Liver (tissue), 9 donors: Measurements from ENCODE around the gene PPIE. TPM values are rescaled to one million over a fixed set of nuclear protein-coding genes. Genes with fewer than 3 reads are reported as not detected.

Experiments
- DNase-seq: peaks from one replicate; pipeline ENCODE4 v3.0.0-alpha.2; 2017; ENCODE audit warnings: low spot score
- H3K27ac ChIP-seq, 2 donors: one replicate each; pipeline ENCODE4 v1.7.0; 2013; ENCODE audit warnings: inconsistent platforms in 2 of 2, low read length in 2 of 2, control low read depth in 1 of 2, low read depth in 1 of 2, mild to moderate bottlenecking in 1 of 2
- H3K27me3 ChIP-seq, 4 donors: one replicate each; pipeline versions ENCODE4 v1.6.1 to v1.7.0; 2013; ENCODE audit warnings: low read length in 3 of 4, inconsistent platforms in 1 of 4, mild to moderate bottlenecking in 1 of 4, moderate library complexity in 1 of 4; ENCODE audit not compliant: control insufficient read depth in 4 of 4, insufficient read depth in 4 of 4
- H3K36me3 ChIP-seq, 4 donors: one replicate each; pipeline versions ENCODE4 v1.6.1 to v1.7.0; 2013; ENCODE audit warnings: low read length in 3 of 4, mild to moderate bottlenecking in 3 of 4, low read depth in 1 of 4, moderate library complexity in 1 of 4; ENCODE audit not compliant: control insufficient read depth in 4 of 4, insufficient read depth in 3 of 4
- H3K4me1 ChIP-seq, 4 donors: one replicate each; pipeline versions ENCODE4 v1.6.1 to v1.7.0; 2013; ENCODE audit warnings: low read length in 3 of 4, mild to moderate bottlenecking in 3 of 4, moderate library complexity in 1 of 4; ENCODE audit not compliant: control insufficient read depth in 4 of 4, insufficient read depth in 4 of 4
- H3K4me3 ChIP-seq, 3 donors: one replicate each; pipeline versions ENCODE4 v1.6.1 to v1.7.0; 2013; ENCODE audit warnings: low read length in 3 of 3, control low read depth in 1 of 3, low read depth in 1 of 3, mild to moderate bottlenecking in 1 of 3
- H3K9ac ChIP-seq, 2 donors: one replicate each; pipeline ENCODE4 v1.7.0; 2013; ENCODE audit warnings: low read length in 2 of 2, mild to moderate bottlenecking in 2 of 2, moderate library complexity in 2 of 2, control low read depth in 1 of 2, low read depth in 1 of 2
- H3K9me3 ChIP-seq, 4 donors: one replicate each; pipeline versions ENCODE4 v1.6.1 to v1.7.0; 2013; ENCODE audit warnings: low read length in 3 of 4; ENCODE audit not compliant: control insufficient read depth in 4 of 4
- ATF3 ChIP-seq: IDR thresholded peaks from 2 replicates; pipeline ENCODE4 v1.6.1; 2016; ENCODE audit warnings: antibody characterized with exemption
- FOXA1 ChIP-seq: IDR thresholded peaks from 2 replicates; pipeline ENCODE4 v1.6.1; 2016; ENCODE audit warnings: antibody characterized with exemption
- FOXA2 ChIP-seq: IDR thresholded peaks from 2 replicates; pipeline ENCODE4 v1.6.1; 2016; ENCODE audit warnings: antibody characterized with exemption
- GABPA ChIP-seq, 2 donors: IDR thresholded peaks in 1 of 2; conservative IDR thresholded peaks in 1 of 2; 2 replicates each; pipeline ENCODE4 v1.6.1; 2016; ENCODE audit warnings: antibody characterized with exemption in 2 of 2, mild to moderate bottlenecking in 1 of 2, moderate library complexity in 1 of 2
- HNF4A ChIP-seq, 2 donors: conservative IDR thresholded peaks; 2 replicates each; pipeline ENCODE4 v1.6.1; 2016; ENCODE audit warnings: antibody characterized with exemption in 2 of 2, mild to moderate bottlenecking in 2 of 2
- JUND ChIP-seq, 2 donors: IDR thresholded peaks; 2 replicates each; pipeline ENCODE4 v1.6.1; 2016; ENCODE audit warnings: antibody characterized with exemption in 2 of 2
- NR2F2 ChIP-seq: IDR thresholded peaks from 2 replicates; pipeline ENCODE4 v1.6.1; 2016; ENCODE audit warnings: antibody characterized with exemption
- REST ChIP-seq: IDR thresholded peaks from 2 replicates; pipeline ENCODE4 v1.6.1; 2016; ENCODE audit warnings: antibody characterized with exemption, mild to moderate bottlenecking
- SP1 ChIP-seq: IDR thresholded peaks from 2 replicates; pipeline ENCODE4 v1.6.1; 2018; ENCODE audit warnings: antibody characterized with exemption, mild to moderate bottlenecking
- TAF1 ChIP-seq: conservative IDR thresholded peaks from 2 replicates; pipeline ENCODE4 v1.6.1; 2016; ENCODE audit warnings: antibody characterized with exemption, mild to moderate bottlenecking
- YY1 ChIP-seq: IDR thresholded peaks from 2 replicates; pipeline ENCODE4 v1.6.1; 2016; ENCODE audit warnings: antibody characterized with exemption, mild to moderate bottlenecking
- ZBTB33 ChIP-seq: IDR thresholded peaks from 2 replicates; pipeline ENCODE4 v1.6.1; 2016; ENCODE audit warnings: antibody characterized with exemption
- WGBS: extraction: QIAGEN DNeasy Blood & Tissue Kit; methylation state at CpG from one replicate; pipeline ENCODE4 v1.1.7; 2013; 5-methylcytosine and 5-hydroxymethylcytosine counted together
- polyA plus RNA-seq, 2 donors: library from polyadenylated mRNA; stranded (reverse) in 1 of 2; unstranded in 1 of 2; fragments of 200-250 nt in 1 of 2; fragments of >200 nt in 1 of 2; fragmentation: Nextera tagmentation in 1 of 2; extraction: Ambion mirVana in 1 of 2; gene quantifications; one replicate each; pipeline versions ENCODE4 v1.2.1 to v1.2.3, GENCODE V29; 2013 to 2015
- total RNA-seq, 2 donors: library from RNA; depleted of rRNA; stranded (reverse); fragments of >200 nt; gene quantifications; one replicate each; pipeline ENCODE4 v1.2.3, GENCODE V29; 2014
- TF ChIP-seq, protein P1 (sequence below): fragments of 150-350 bp; IDR thresholded peaks from 2 replicates; pipeline ENCODE4 v1.5.1; 2017; ENCODE audit warnings: improper control_type of control experiment, low read depth, low read length; ENCODE audit not compliant: missing input control
- donor health status: healthy.
- donor health status: healthy.
- donor health status: healthy.
- donor health status: healthy.
- donor health status: healthy.

The PPIE gene
- total and polyA plus RNA-seq, 4 donors: 15.5 to 23.6 (median 19.2) TPM

DNA sequence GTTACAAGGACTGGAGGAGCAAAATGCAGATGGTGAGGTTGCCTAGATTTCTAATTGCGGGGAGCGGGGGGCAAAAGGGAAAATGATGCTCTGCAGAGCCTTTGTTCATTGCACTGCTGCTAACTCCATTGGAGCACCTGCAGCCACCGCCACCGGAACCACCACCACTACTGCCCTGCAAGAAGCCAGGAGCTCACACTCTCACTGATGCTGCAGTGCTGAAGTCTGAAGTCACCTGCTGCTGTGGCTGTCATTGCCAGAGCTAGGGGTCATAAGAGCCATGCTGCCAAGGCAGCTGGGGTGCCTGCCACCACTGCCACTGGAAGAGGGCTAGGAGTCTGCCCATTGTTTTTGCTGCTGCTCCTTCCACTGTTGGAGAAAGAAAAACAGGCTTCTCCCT lies 40.1 kb upstream of the PPIE start:
- no peak overlapping the region for H3K9ac ChIP-seq

More for the DNA sequence above, 40.1 kb upstream of the PPIE start:
- H3K4me3 ChIP-seq: no peak overlapping the region
- DNase-seq: no peak
- no peak overlapping the region for H3K27ac ChIP-seq
- 83% methylated on average over 4 of the region's 4 CpGs for WGBS
- no peaks in the 10 kb centered on the region for H3K27me3 ChIP-seq
- H3K36me3 ChIP-seq: no peaks in the 10 kb centered on the region
- peaks cover 0 to 5% (median 0%) of the 10 kb centered on the region in 4 donors for H3K4me1 ChIP-seq
- no peaks in the 10 kb centered on the region for H3K9me3 ChIP-seq
- TF ChIP-seq TAF1 (no peak), REST (no peak), SP1 (no peak), YY1 (no peak), ATF3 (no peak), JUND (IDR thresholded peaks at IDR 0.05) (no peak), HNF4A (conservative IDR thresholded peaks at IDR 0.05) (no peak), NR2F2 (no peak), FOXA1 (no peak), GABPA (IDR thresholded peaks at IDR 0.05 in 1 of 2, conservative IDR thresholded peaks at IDR 0.05 in 1 of 2) (no peak), ZBTB33 (no peak), FOXA2 (no peak)
- TF ChIP-seq, protein P1, sequence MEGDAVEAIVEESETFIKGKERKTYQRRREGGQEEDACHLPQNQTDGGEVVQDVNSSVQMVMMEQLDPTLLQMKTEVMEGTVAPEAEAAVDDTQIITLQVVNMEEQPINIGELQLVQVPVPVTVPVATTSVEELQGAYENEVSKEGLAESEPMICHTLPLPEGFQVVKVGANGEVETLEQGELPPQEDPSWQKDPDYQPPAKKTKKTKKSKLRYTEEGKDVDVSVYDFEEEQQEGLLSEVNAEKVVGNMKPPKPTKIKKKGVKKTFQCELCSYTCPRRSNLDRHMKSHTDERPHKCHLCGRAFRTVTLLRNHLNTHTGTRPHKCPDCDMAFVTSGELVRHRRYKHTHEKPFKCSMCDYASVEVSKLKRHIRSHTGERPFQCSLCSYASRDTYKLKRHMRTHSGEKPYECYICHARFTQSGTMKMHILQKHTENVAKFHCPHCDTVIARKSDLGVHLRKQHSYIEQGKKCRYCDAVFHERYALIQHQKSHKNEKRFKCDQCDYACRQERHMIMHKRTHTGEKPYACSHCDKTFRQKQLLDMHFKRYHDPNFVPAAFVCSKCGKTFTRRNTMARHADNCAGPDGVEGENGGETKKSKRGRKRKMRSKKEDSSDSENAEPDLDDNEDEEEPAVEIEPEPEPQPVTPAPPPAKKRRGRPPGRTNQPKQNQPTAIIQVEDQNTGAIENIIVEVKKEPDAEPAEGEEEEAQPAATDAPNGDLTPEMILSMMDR: no peak
